Measurements from ENCODE around the gene RPS27L. TPM values are rescaled to one million over a fixed set of nuclear protein-coding genes. Genes with fewer than 3 reads are reported as not detected.

RPS27L gene
- total RNA-seq, 2 experiments from 2014 or later = 41.3 to 60.3 TPM

- Histone ChIP-seq H3K27ac (ENCODE audit: low read depth, low read length, poor library complexity, severe bottlenecking) (no peak overlapping the region), H3K4me2 (ENCODE audit: low read length) (no peak overlapping the region), H3K9me3 (ENCODE audit: low read length) (no peaks in the 10 kb centered on the region), H3K4me1 (ENCODE audit: insufficient read depth, low read length, poor library complexity, severe bottlenecking) (peaks cover 22% of the 10 kb centered on the region), H3K36me3 (ENCODE audit: insufficient read depth, low read length) (no peaks in the 10 kb centered on the region), H4K20me1 (ENCODE audit: insufficient read depth, low read length) (no peaks in the 10 kb centered on the region), H3K4me3 (ENCODE audit: low read depth, low read length, poor library complexity, severe bottlenecking) (no peak overlapping the region), H3K79me2 (ENCODE audit: insufficient read depth, low read depth, low read length) (peaks cover 13% of the 10 kb centered on the region; the same call in 1 of the 2 replicates), H3K9me2 (ENCODE audit: insufficient read depth, low read length) (no peaks in the 10 kb centered on the region), H2AFZ (ENCODE audit: low read length) (no peak overlapping the region)
- ChIA-PET CTCF (ENCODE audit: unreplicated experiment) (no interaction called here), POLR2A (no interaction called here)
- TF ChIP-seq EZH2phosphoT487 (IDR thresholded peaks at IDR 0.05; ENCODE audit: borderline replicate concordance, low read depth, low read length) (no peak), CTCF (conservative IDR thresholded peaks at IDR 0.05; ENCODE audit: low read length) (no peak)
- no peak for DNase-seq (ENCODE audit: low spot score)
- intact Hi-C loops (cut with micrococcal nuclease; ENCODE audit: unreplicated experiment) = no loop called here
- no TSS peak for BruUV-seq (replicated peaks)
These were observed 3.4 kb upstream of the RPS27L start for GRCh38 chr15:63160638-63161037.

- Histone ChIP-seq H3K9me2 (ENCODE audit: insufficient read depth, low read length) (no peaks in the 10 kb centered on the region), H3K36me3 (ENCODE audit: insufficient read depth, low read length) (peaks cover 5% of the 10 kb centered on the region; the same call in 1 of the 2 replicates), H3K4me1 (ENCODE audit: insufficient read depth, low read length, poor library complexity, severe bottlenecking) (peaks cover 23% of the 10 kb centered on the region), H3K4me3 (ENCODE audit: low read depth, low read length, poor library complexity, severe bottlenecking) (peak overlapping the region; percentile 86), H2AFZ (ENCODE audit: low read length) (peak overlapping the region; percentile 93), H3K9me3 (ENCODE audit: low read length) (no peaks in the 10 kb centered on the region), H3K4me2 (ENCODE audit: low read length) (peak overlapping the region; percentile 89), H3K79me2 (ENCODE audit: insufficient read depth, low read depth, low read length) (peaks cover 16% of the 10 kb centered on the region; the same call in 1 of the 2 replicates), H4K20me1 (ENCODE audit: insufficient read depth, low read length) (no peaks in the 10 kb centered on the region), H3K27ac (ENCODE audit: low read depth, low read length, poor library complexity, severe bottlenecking) (peak overlapping the region; percentile 67)
- CTCF ChIA-PET (ENCODE audit: unreplicated experiment) = interaction anchor here (0.6 kb wide), 1 partner anchor 425 kb away, joined by 4 read pairs; no protein-coding TSS in a partner anchor
- POLR2A ChIA-PET = interaction anchor here (0.6 to 1.8 kb wide), 6 partner anchors 16 to 316 kb away, joined by 3 to 11 read pairs (median 4); partner anchors contain the start of gene APH1B
- peak; percentile 53 for DNase-seq (ENCODE audit: low spot score)
- TF ChIP-seq EZH2phosphoT487 (IDR thresholded peaks at IDR 0.05; ENCODE audit: borderline replicate concordance, low read depth, low read length) (no peak), CTCF (conservative IDR thresholded peaks at IDR 0.05; ENCODE audit: low read length) (no peak)
- TSS peak; percentile 92 for BruUV-seq (replicated peaks)
- intact Hi-C loops (cut with micrococcal nuclease; ENCODE audit: unreplicated experiment) = loop anchor here (1.0 to 10.0 kb wide), 4 partner anchors 31 to 247 kb away; partner anchors contain the start of genes APH1B, LACTB and RAB8B
These were observed 684 bp upstream of the RPS27L start for GRCh38 chr15:63157891-63158431.

GRCh38 chr15:63156755-63157117, 541 bp downstream of the RPS27L start:
- peak overlapping the region; percentile 86 for H3K4me3 ChIP-seq (ENCODE audit: low read depth, low read length, poor library complexity, severe bottlenecking)
- peak; percentile 35 for DNase-seq (ENCODE audit: low spot score)
- H3K36me3 ChIP-seq (ENCODE audit: insufficient read depth, low read length) = peaks cover 9% of the 10 kb centered on the region; the same call in 1 of the 2 replicates
- BruUV-seq (replicated peaks) = TSS peak; percentile 75
- peaks cover 16% of the 10 kb centered on the region; the same call in 1 of the 2 replicates for H3K79me2 ChIP-seq (ENCODE audit: insufficient read depth, low read depth, low read length)
- POLR2A ChIA-PET = interaction anchor here (0.6 to 1.8 kb wide), 6 partner anchors 10 to 108 kb away, joined by 3 to 11 read pairs (median 4); no protein-coding TSS in a partner anchor
- peak overlapping the region; percentile 67 for H3K27ac ChIP-seq (ENCODE audit: low read depth, low read length, poor library complexity, severe bottlenecking)
- H3K4me2 ChIP-seq (ENCODE audit: low read length) = peak overlapping the region; percentile 89
- H3K4me1 ChIP-seq (ENCODE audit: insufficient read depth, low read length, poor library complexity, severe bottlenecking) = peaks cover 16% of the 10 kb centered on the region
- H2AFZ ChIP-seq (ENCODE audit: low read length) = peak overlapping the region; percentile 93
- TF ChIP-seq CTCF (conservative IDR thresholded peaks at IDR 0.05; ENCODE audit: low read length) = no peak
- TF ChIP-seq EZH2phosphoT487 (IDR thresholded peaks at IDR 0.05; ENCODE audit: borderline replicate concordance, low read depth, low read length) = no peak
- H3K9me2 ChIP-seq (ENCODE audit: insufficient read depth, low read length) = no peaks in the 10 kb centered on the region
- intact Hi-C loops (cut with micrococcal nuclease; ENCODE audit: unreplicated experiment) = loop anchor here (1.0 to 10.0 kb wide), 4 partner anchors 33 to 248 kb away; partner anchors contain the start of genes APH1B, LACTB and RAB8B
- H3K9me3 ChIP-seq (ENCODE audit: low read length) = no peaks in the 10 kb centered on the region
- CTCF ChIA-PET (ENCODE audit: unreplicated experiment) = no interaction called here
- no peaks in the 10 kb centered on the region for H4K20me1 ChIP-seq (ENCODE audit: insufficient read depth, low read length)
